Measurements from ENCODE around the gene SLIT3. TPM values are rescaled to one million over a fixed set of nuclear protein-coding genes. Genes with fewer than 3 reads are reported as not detected.

Gene SLIT3
- total RNA-seq, 1 donor from 2014 or later = 31.8 TPM

DNA sequence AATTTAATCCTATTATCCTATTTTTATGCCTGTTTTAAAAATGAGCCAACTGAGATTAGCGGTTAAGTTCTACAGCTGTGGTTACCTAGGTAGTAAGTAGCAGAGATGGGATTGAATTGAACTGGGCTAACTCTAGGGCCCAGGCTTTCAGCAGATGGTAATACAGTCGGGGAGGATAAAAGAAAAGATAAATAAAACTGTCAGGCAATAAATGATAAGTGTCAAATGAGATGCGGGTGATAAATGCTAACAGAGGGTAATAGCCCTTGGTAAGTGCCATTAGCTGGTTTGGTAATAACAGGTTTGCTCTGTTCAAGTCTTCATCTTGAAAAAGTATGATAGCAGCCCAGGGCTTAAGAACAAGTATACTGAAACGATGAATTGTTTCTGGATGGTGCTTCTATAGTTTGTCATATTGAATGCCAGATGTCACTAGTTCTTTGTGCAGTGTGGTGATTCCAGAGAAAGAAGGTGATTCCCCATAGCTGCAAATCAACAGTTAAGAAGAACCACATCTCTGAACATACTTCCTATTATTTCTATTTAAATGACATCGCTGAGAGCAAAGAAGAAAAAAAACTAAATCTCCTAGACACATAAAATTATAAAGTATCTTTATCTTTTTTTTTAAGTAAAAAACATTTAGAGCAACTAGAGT is 360.9 kb downstream of the SLIT3 start:
- H3K27ac Mint-ChIP-seq (ENCODE audit: unreplicated experiment) = no peak overlapping the region
- no peaks in the 10 kb centered on the region for H3K36me3 Mint-ChIP-seq (ENCODE audit: unreplicated experiment)
- no peaks in the 10 kb centered on the region for H3K4me1 Mint-ChIP-seq (ENCODE audit: unreplicated experiment)
- DNase-seq (ENCODE audit: extremely low spot score, unreplicated experiment) = no peak
- no peak overlapping the region for H3K4me3 Mint-ChIP-seq (ENCODE audit: unreplicated experiment)
- H3K27me3 Mint-ChIP-seq (ENCODE audit: unreplicated experiment) = no peaks in the 10 kb centered on the region
- TF ChIP-seq CTCF (IDR thresholded peaks at IDR 0.05) = no peak
- no peaks in the 10 kb centered on the region for H3K9me3 Mint-ChIP-seq (ENCODE audit: unreplicated experiment)

DNA sequence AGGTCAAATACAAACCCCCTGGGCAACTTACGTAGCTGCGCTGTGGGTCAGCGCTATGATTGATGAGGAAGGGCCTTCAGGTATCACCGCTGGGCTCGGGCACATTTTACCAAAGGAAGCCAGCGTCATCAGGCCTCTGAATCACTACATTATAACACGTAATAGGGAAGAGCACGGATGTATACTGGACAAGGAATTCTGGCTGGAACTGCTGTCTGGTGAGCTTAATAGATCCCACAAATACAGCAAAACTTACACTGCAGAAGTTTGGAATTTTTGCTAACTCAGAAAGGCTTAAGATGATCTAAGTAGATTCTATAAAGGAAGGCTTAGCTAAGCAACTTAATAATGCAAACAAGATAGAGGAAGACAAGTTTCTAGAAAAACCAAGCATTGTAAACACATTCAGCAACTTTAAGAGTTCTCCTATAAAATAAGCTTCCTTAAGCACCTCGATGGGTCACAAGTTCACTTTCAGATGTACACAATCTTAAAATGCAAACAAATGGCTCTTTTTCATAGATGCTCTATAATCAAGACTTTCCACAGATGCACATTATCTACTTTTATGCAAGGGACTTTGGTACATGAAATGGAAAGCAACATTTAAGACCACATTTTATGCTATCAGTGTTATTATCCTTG is 361.7 kb downstream of the SLIT3 start:
- no peak overlapping the region for H3K27ac Mint-ChIP-seq (ENCODE audit: unreplicated experiment)
- no peaks in the 10 kb centered on the region for H3K9me3 Mint-ChIP-seq (ENCODE audit: unreplicated experiment)
- DNase-seq (ENCODE audit: extremely low spot score, unreplicated experiment) = no peak
- no peaks in the 10 kb centered on the region for H3K27me3 Mint-ChIP-seq (ENCODE audit: unreplicated experiment)
- no peaks in the 10 kb centered on the region for H3K36me3 Mint-ChIP-seq (ENCODE audit: unreplicated experiment)
- TF ChIP-seq CTCF (IDR thresholded peaks at IDR 0.05) = no peak
- no peaks in the 10 kb centered on the region for H3K4me1 Mint-ChIP-seq (ENCODE audit: unreplicated experiment)
- H3K4me3 Mint-ChIP-seq (ENCODE audit: unreplicated experiment) = no peak overlapping the region

- Mint-ChIP-seq H3K4me3 (ENCODE audit: unreplicated experiment) (no peak overlapping the region), H3K9me3 (ENCODE audit: unreplicated experiment) (no peaks in the 10 kb centered on the region), H3K27ac (ENCODE audit: unreplicated experiment) (no peak overlapping the region), H3K4me1 (ENCODE audit: unreplicated experiment) (no peaks in the 10 kb centered on the region), H3K27me3 (ENCODE audit: unreplicated experiment) (no peaks in the 10 kb centered on the region), H3K36me3 (ENCODE audit: unreplicated experiment) (no peaks in the 10 kb centered on the region)
- DNase-seq (ENCODE audit: extremely low spot score, unreplicated experiment) = no peak
- TF ChIP-seq CTCF (IDR thresholded peaks at IDR 0.05) = no peak
Measured at GRCh38 chr5:168936511-168936910, 364.4 kb downstream of the SLIT3 start.

GRCh38 chr5:168935183-168935582 is 365.8 kb downstream of the SLIT3 start:
- H3K36me3 Mint-ChIP-seq (ENCODE audit: unreplicated experiment) = no peaks in the 10 kb centered on the region
- H3K4me1 Mint-ChIP-seq (ENCODE audit: unreplicated experiment) = no peaks in the 10 kb centered on the region
- no peak overlapping the region for H3K27ac Mint-ChIP-seq (ENCODE audit: unreplicated experiment)
- no peaks in the 10 kb centered on the region for H3K27me3 Mint-ChIP-seq (ENCODE audit: unreplicated experiment)
- H3K4me3 Mint-ChIP-seq (ENCODE audit: unreplicated experiment) = no peak overlapping the region
- H3K9me3 Mint-ChIP-seq (ENCODE audit: unreplicated experiment) = no peaks in the 10 kb centered on the region
- no peak for DNase-seq (ENCODE audit: extremely low spot score, unreplicated experiment)
- TF ChIP-seq CTCF (IDR thresholded peaks at IDR 0.05) = no peak

DNA sequence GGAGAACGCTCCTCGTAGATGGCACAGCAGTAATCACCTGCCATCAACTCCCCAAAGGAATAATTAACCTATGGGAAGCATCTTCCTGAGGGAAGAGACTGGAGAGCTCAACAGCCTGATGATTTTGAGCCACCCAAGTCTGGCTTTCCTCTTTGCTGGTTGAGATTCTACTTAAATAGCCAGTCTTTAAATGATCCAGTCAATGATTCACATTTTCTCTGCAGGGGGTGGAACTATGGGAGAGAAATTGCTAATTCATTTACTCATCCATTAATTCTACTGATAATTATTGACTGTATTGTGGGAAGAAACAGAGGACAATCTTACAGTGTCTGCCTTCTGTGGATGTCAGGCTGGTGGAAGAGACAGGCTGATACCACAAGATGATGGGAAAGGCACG is 366.8 kb downstream of the SLIT3 start:
- no peak overlapping the region for H3K4me3 Mint-ChIP-seq (ENCODE audit: unreplicated experiment)
- TF ChIP-seq CTCF (IDR thresholded peaks at IDR 0.05) = no peak
- no peak for DNase-seq (ENCODE audit: extremely low spot score, unreplicated experiment)
- no peak overlapping the region for H3K27ac Mint-ChIP-seq (ENCODE audit: unreplicated experiment)
- no peaks in the 10 kb centered on the region for H3K4me1 Mint-ChIP-seq (ENCODE audit: unreplicated experiment)
- H3K27me3 Mint-ChIP-seq (ENCODE audit: unreplicated experiment) = no peaks in the 10 kb centered on the region
- no peaks in the 10 kb centered on the region for H3K36me3 Mint-ChIP-seq (ENCODE audit: unreplicated experiment)
- no peaks in the 10 kb centered on the region for H3K9me3 Mint-ChIP-seq (ENCODE audit: unreplicated experiment)
